GM23248 (cell line): ENCODE data around the gene ZNF396. TPM values are rescaled to one million over a fixed set of nuclear protein-coding genes. Genes with fewer than 3 reads are reported as not detected.

Experiments
- DNase-seq: peaks from one replicate; pipeline ENCODE4 v3.0.0-alpha.2; 2015
- H2AFZ ChIP-seq: fragments of 200-600 bp; sonication (generic); 2 replicates; pipeline ENCODE4 v1.6.1; 2016; ENCODE audit warnings: antibody characterized with exemption
- H3F3A ChIP-seq: fragments of 200-600 bp; sonication (generic); 2 replicates; pipeline ENCODE4 v1.6.1; 2016; ENCODE audit warnings: mild to moderate bottlenecking, antibody characterized with exemption, mixed run types; ENCODE audit not compliant: insufficient read depth
- H3K27ac ChIP-seq: fragments of 200-600 bp; sonication (generic); 2 replicates; pipeline ENCODE4 v1.5.1; 2016; ENCODE audit warnings: mild to moderate bottlenecking
- H3K27me3 ChIP-seq: fragments of 200-600 bp; sonication (generic); replicated peaks from 2 replicates; pipeline ENCODE4 v1.6.1; 2016; ENCODE audit warnings: mild to moderate bottlenecking; ENCODE audit not compliant: insufficient read depth
- H3K36me3 ChIP-seq: fragments of 200-600 bp; sonication (generic); 2 replicates; pipeline ENCODE4 v1.6.1; 2016; ENCODE audit warnings: low read depth, mild to moderate bottlenecking
- H3K4me1 ChIP-seq: fragments of 200-600 bp; sonication (generic); 2 replicates; pipeline ENCODE4 v1.6.1; 2016; ENCODE audit warnings: mild to moderate bottlenecking; ENCODE audit not compliant: insufficient read depth
- H3K4me2 ChIP-seq: fragments of 200-600 bp; sonication (generic); one replicate; pipeline ENCODE4 v1.6.1; 2016; ENCODE audit warnings: mild to moderate bottlenecking; ENCODE audit not compliant: unreplicated experiment
- H3K4me3 ChIP-seq: fragments of 200-600 bp; sonication (generic); 2 replicates; pipeline ENCODE4 v1.5.1; 2016; ENCODE audit warnings: mild to moderate bottlenecking
- H3K79me2 ChIP-seq: fragments of 200-600 bp; sonication (generic); 2 replicates; pipeline ENCODE4 v1.6.1; 2016; ENCODE audit warnings: mild to moderate bottlenecking; ENCODE audit not compliant: insufficient read depth
- H3K9ac ChIP-seq: fragments of 200-600 bp; sonication (generic); 2 replicates; pipeline ENCODE4 v1.6.1; 2016; ENCODE audit warnings: mild to moderate bottlenecking
- H3K9me2 ChIP-seq: fragments of 200-600 bp; sonication (generic); 2 replicates; pipeline ENCODE4 v1.6.1; 2016; ENCODE audit warnings: mixed run types, mild to moderate bottlenecking, moderate library complexity; ENCODE audit not compliant: insufficient read depth
- H3K9me3 ChIP-seq: fragments of 200-600 bp; sonication (generic); one replicate; pipeline ENCODE4 v1.6.1; 2017; ENCODE audit warnings: low read depth
- H4K20me1 ChIP-seq: fragments of 200-600 bp; sonication (generic); 2 replicates; pipeline ENCODE4 v1.6.0; 2016; ENCODE audit not compliant: insufficient read depth
- EZH2 ChIP-seq: fragments of 200-600 bp; sonication (generic); IDR thresholded peaks from 2 replicates; pipeline ENCODE4 v1.6.1; 2018; ENCODE audit warnings: antibody characterized with exemption, mild to moderate bottlenecking; ENCODE audit not compliant: insufficient read depth, poor library complexity, severe bottlenecking
- EZH2phosphoT487 ChIP-seq: fragments of 200-600 bp; sonication (generic); IDR thresholded peaks from 2 replicates; pipeline ENCODE4 v1.6.1; 2018; ENCODE audit warnings: antibody characterized with exemption, moderate library complexity, mild to moderate bottlenecking, low read depth; ENCODE audit not compliant: insufficient read depth
- WGBS, 2 experiments: methylation state at CpG; one replicate each; pipeline ENCODE4 v1.1.6; 2015 to 2017; ENCODE audit warnings: low lambda C conversion rate in 2 of 2, low coverage in 1 of 2; ENCODE audit errors: missing lambda C conversion rate in 2 of 2; 5-methylcytosine and 5-hydroxymethylcytosine counted together
- in situ Hi-C: fragments of 300-500 bp; cut with MboI; formaldehyde crosslinking; loops from 2 replicates; pipeline ENCODE4 v1.15.0; 2020
- polyA plus RNA-seq: library from polyadenylated mRNA; unstranded; fragments of >200 nt; fragmentation: Nextera tagmentation; extraction: Ambion mirVana; gene quantifications from 2 replicates; pipeline ENCODE4 v1.2.1, GENCODE V29; 2016
- total RNA-seq: library from RNA; depleted of rRNA; stranded (reverse); fragments of >200 nt; shearing (Covaris generic); gene quantifications from 2 replicates; pipeline ENCODE4 v1.2.3, GENCODE V29; 2014

ZNF396 gene
- total and polyA plus RNA-seq, 2 experiments from 2014 or later: 0.85 to 0.86 TPM

DNA sequence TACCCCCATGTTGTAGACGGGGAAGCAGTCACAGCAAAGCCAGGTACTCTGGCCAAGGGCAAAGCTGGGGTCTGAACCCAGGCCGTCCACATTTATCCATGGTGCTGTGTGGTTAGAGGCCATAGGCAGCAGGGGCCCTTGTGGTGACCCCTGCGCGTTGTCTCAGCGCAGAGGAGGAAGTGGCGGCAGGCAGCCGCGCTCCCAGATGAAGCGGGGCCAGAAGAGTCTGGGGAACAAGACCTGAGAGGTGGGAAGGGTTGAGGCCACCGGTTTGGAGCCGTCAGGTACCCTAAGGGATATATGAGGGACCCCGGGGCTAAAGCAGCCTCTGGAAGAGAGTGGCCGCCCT is 770 bp downstream of the ZNF396 start:
- DNase-seq: no peak
- Histone ChIP-seq H3K9me3 (no peaks in the 10 kb centered on the region), H3K4me2 (peak overlapping the region; percentile 77), H3K36me3 (no peaks in the 10 kb centered on the region), H3K4me3 (peak overlapping the region; percentile 80), H2AFZ (peak overlapping the region; percentile 94), H3F3A (peaks cover 12% of the 10 kb centered on the region), H3K9me2 (no peaks in the 10 kb centered on the region), H3K4me1 (peaks cover 16% of the 10 kb centered on the region), H3K9ac (peak overlapping the region; percentile 55; the same call in 1 of the 2 replicates), H3K79me2 (no peaks in the 10 kb centered on the region), H3K27ac (no peak overlapping the region), H3K27me3 (no peaks in the 10 kb centered on the region), H4K20me1 (no peaks in the 10 kb centered on the region)
- in situ Hi-C loops: no loop called here
- no peak for TF ChIP-seq EZH2
- no peak for TF ChIP-seq EZH2phosphoT487
- WGBS, 2 experiments: 25 to 27% methylated on average over 13 of the region's 13 CpGs

DNA sequence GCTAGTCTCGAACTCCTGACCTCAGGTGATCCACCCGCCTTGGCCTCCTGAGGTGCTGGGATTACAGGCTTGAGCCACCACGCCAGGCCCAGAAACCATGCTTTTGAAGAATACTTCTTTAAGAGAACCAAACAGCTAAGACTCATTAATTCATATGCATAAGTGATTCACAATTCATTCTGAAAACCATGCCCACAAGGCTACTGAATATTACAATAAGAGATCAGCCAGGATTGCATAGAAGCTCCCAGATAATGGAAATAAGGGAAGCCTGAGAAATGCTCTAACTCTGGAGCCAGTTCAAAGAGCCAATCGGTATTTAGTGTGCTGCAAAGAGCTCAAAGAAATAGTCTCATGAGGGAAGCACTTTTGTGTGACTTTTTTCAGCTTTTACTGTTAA is 2.4 kb downstream of the ZNF396 start:
- Histone ChIP-seq H3K27ac (no peak overlapping the region), H3F3A (peaks cover 15% of the 10 kb centered on the region), H3K9me3 (no peaks in the 10 kb centered on the region), H3K9ac (no peak overlapping the region), H3K4me2 (no peak overlapping the region), H3K4me1 (peaks cover 16% of the 10 kb centered on the region), H3K27me3 (no peaks in the 10 kb centered on the region), H3K9me2 (no peaks in the 10 kb centered on the region), H3K79me2 (no peaks in the 10 kb centered on the region), H2AFZ (no peak overlapping the region), H3K36me3 (no peaks in the 10 kb centered on the region), H3K4me3 (no peak overlapping the region), H4K20me1 (no peaks in the 10 kb centered on the region)
- 75 to 89% methylated on average over 4 of the region's 4 CpGs for WGBS, 2 experiments
- DNase-seq: no peak
- TF ChIP-seq EZH2phosphoT487: no peak
- no peak for TF ChIP-seq EZH2
- in situ Hi-C loops: no loop called here

DNA sequence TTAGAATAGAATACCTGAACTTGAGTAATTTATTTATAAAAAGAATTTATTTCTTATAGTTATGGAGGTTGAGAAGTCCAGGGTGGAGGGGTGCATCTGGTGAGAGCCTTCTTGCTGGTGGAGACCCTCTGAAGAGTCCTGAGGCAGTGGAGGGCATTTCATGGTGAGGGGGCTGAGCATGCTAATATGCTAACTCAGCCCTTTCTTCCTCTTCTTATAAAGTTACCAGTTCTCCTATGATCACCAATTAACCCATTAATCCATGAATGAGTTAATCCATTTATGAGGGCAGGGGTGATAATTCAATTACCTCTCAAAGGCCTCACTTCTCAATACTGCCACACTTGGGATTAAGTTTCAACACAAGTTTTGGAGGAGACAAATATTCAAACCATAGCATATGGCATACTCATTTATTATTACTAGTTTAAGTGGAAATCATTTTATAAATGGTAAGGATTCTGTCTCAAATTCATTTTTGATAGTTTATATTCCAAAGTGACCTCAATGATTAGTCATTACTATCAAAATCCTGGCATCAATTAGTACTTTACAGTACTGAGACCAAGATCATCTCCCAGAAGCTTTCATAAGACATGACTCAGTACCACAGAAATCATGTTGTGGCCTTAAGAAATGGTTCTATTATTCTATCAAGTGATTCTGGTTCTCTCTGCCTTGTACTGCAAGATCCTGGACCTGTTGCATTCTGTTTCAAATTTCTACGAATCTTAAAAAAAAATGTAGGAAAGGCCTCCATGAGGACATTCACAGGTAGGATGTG is 5.5 kb downstream of the ZNF396 start:
- no peak overlapping the region for H3K9ac ChIP-seq
- no peaks in the 10 kb centered on the region for H3K36me3 ChIP-seq
- no peaks in the 10 kb centered on the region for H3K9me3 ChIP-seq
- H3F3A ChIP-seq: peaks cover 16% of the 10 kb centered on the region
- peak overlapping the region; percentile 10 for H3K4me2 ChIP-seq
- H2AFZ ChIP-seq: no peak overlapping the region
- in situ Hi-C loops: no loop called here
- H3K27ac ChIP-seq: peak overlapping the region; percentile 22; the same call in 1 of the 2 replicates
- peak; percentile 88 for DNase-seq
- WGBS, 2 experiments: 72 to 88% methylated on average over 1 of the region's 1 CpG
- H3K4me1 ChIP-seq: peaks cover 17% of the 10 kb centered on the region
- no peak for TF ChIP-seq EZH2
- TF ChIP-seq EZH2phosphoT487: no peak
- no peak overlapping the region for H3K4me3 ChIP-seq
- H3K27me3 ChIP-seq: no peaks in the 10 kb centered on the region
- H4K20me1 ChIP-seq: no peaks in the 10 kb centered on the region
- H3K79me2 ChIP-seq: no peaks in the 10 kb centered on the region
- no peaks in the 10 kb centered on the region for H3K9me2 ChIP-seq

DNA sequence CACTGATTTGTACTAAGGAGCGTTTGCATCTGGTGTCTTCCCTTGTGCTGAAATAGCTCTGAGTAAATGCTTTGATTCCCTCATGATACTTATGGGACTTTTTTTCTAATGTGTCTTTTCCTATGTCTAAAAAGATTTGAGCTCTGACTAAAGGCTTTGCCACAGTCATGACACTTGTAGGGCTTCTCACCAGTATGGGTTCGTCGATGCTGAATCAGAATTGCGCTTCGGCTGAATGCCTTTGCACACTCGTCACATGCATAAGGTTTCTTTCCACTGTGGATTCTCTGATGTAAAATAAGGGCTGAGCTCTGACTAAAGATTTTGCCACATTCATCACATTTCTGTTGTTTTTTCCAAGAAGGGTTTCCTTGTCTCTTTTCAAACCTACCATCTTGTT is 8.0 kb downstream of the ZNF396 start:
- no peaks in the 10 kb centered on the region for H3K9me3 ChIP-seq
- in situ Hi-C loops: loop anchor here (10.0 kb wide), 1 partner anchor 134 kb away; no protein-coding TSS in a partner anchor
- no peaks in the 10 kb centered on the region for H4K20me1 ChIP-seq
- no peak for TF ChIP-seq EZH2
- TF ChIP-seq EZH2phosphoT487: no peak
- no peak overlapping the region for H2AFZ ChIP-seq
- no peaks in the 10 kb centered on the region for H3K27me3 ChIP-seq
- DNase-seq: peak; percentile 74
- WGBS, 2 experiments: 65 to 80% methylated on average over 6 of the region's 6 CpGs
- H3K9ac ChIP-seq: no peak overlapping the region
- H3F3A ChIP-seq: peaks cover 16% of the 10 kb centered on the region
- no peak overlapping the region for H3K4me3 ChIP-seq
- H3K9me2 ChIP-seq: no peaks in the 10 kb centered on the region
- no peaks in the 10 kb centered on the region for H3K79me2 ChIP-seq
- peak overlapping the region; percentile 59 for H3K27ac ChIP-seq
- peaks cover 17% of the 10 kb centered on the region for H3K4me1 ChIP-seq
- H3K4me2 ChIP-seq: no peak overlapping the region
- H3K36me3 ChIP-seq: no peaks in the 10 kb centered on the region
